T-helper 9 cell (primary cell): Measurements from ENCODE around the gene SLC34A3.

Experiments used
- DNase-seq: peaks from one replicate; pipeline ENCODE4 v3.0.0-alpha.2; 2020
- total RNA-seq, 2 donors: gene quantifications; one replicate each; lab custom pipeline; 2026; lab: John Stamatoyannopoulos, UW

Gene SLC34A3
- total RNA-seq, result 0 to 0.07 reads per million in 2 donors

DNA sequence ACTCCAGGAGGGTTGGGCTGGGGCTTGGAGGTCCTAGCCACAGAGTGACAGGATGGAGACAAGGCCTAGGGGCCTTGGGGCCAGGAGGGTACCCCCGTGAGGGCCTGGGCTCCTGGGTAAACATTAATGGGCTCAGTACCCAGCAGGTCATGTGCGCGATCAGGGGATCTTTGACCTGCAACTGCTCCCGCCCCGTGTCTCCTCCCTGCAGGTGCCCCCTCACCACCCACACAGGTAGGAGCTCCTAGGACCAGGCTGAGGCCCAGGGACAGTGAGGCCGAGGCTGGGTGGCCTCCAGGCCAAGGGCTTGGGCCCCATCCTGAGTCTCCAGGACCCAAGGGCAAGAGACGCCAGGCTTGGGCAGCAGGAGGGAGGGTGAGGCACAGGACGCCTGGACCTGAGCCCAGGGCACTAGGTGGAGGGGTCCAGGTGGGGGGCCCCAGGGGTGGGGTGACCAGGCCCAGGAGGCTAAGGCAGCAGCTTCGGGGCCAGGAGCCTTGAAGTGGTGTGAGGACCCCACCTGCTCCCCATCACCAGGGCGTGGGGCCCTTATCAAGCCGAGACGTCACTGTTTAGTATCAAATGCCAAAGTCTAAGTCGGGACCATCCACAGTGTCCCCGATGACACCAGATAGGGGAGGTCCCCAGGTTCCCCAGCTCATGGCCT, at the start of gene SLC34A3:
Gene SLC34A3, plus strand, starts transcription at position 197 of the 667 bp plus-strand sequence. CDS start 802 bp downstream, outside the sequence.
- DNase-seq, result no peak

GRCh38 chr9:137181680-137182079, 49.0 kb upstream of the SLC34A3 start:
- DNase-seq, result no peak

DNA sequence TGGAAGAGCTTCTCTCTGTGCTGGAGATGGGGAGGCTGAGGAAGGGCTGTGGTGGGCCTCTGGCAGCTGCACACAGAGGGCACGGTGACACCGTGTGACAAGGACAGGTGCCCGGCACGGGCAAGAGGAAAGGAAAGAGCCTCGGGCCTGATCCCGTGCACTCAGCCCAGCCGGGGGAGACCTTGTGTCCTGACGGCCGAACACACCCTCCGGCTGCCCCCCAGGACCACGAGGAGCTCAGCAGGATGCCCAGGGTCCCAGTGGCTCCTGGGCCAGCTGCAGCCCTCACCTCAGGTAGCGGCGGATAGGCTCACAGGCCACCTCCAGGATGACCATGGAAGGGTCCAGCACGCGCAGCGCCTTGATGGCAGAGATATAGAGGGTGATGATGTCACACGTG, 47.9 kb upstream of the SLC34A3 start:
- DNase-seq, result no peak

- no peak for DNase-seq
Measured at GRCh38 chr9:137183980-137184595, 46.6 kb upstream of the SLC34A3 start.

GRCh38 chr9:137184881-137185660, 45.6 kb upstream of the SLC34A3 start:
- no peak for DNase-seq

GRCh38 chr9:137185921-137186320, 44.8 kb upstream of the SLC34A3 start:
- DNase-seq, result no peak

DNA sequence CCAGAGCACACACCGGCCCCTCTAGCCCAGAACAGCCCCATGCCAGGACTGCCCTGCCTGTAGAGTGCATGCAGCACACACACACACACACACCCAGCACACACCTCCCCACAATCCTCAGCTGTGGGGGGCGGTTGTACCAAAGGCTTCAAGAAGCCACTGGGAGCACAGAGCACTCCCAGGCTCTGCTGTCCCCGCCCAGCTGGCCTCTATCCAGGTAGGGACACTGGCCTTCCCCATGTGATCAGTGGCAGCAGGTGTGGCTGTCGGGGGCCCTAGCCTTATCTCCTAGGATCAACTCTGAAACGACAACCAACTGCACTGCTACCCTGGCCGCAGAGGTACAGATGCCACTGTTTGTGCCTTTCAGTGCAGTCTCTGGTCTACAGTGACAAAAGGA, 44.3 kb upstream of the SLC34A3 start:
- DNase-seq, result no peak

- DNase-seq, result no peak
Measured at GRCh38 chr9:137187386-137187785, 43.3 kb upstream of the SLC34A3 start.

DNA sequence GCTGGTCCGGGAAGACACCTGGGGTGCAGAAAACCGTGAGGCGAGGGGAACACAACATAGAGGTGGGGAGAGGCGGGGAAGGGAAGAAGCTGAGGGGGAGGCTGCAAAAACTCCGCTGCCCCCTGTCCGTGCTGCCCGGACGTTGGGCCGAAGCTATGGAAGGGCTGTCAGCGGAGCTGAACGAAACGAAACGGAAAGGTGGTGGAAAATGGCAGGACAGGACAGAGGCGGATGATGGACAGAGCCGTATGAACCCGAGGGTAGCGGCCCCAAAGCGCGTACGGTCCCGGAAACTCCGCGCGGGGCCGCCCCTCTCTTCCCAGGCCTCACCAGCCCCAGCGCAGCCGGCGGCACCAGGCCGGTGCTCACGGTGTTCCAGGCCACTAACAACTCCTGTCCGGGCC, 42.6 kb upstream of the SLC34A3 start:
- no peak for DNase-seq

DNA sequence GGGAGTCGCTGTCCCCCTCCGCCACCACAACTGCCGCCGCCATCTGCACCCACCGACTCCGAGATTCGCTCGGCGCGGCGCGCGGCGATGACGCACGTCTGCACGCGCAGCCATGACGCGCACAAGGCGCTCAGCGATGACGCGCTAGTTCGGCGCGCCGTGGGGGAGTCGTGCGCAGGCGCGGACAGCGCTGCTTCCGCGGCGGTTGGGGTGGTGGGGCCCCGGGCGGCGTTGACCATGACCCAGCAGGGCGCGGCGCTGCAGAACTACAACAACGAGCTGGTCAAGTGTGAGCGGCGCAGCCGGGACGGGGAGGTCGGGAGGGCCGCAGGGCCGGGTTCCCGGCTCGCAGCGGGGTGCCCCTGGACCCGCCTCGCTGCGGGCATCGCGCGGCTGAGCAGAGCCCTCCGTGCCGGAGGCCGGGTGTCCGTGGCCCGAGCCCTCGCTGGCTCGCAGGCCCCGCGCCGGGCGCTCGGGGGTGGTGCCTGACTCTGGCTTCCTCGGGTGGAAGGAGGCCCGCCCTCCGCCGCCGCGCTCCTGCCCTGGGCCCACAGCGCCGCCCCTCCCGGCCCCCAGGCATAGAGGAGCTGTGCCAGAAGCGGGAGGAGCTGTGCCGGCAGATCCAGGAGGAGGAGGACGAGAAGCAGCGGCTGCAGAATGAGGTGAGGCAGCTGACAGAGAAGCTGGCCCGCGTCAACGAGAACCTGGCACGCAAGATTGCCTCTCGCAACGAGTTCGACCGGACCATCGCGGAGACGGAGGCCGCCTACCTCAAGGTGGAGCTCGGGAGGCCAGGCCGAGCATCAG, 42.0 kb upstream of the SLC34A3 start, which contains the start of the genes ANAPC2 and SSNA1:
Gene ANAPC2, minus strand, starts transcription at position 71 of the 807 bp plus-strand sequence. Its CDS starts 28 bp downstream, at position 43.
Gene SSNA1, plus strand, starts transcription at position 187 of the 807 bp plus-strand sequence. Its CDS starts 51 bp downstream, at position 238.
- peak; percentile 94 for DNase-seq

GRCh38 chr9:137189297-137190295, 41.1 kb upstream of the SLC34A3 start:
- no peak for DNase-seq

DNA sequence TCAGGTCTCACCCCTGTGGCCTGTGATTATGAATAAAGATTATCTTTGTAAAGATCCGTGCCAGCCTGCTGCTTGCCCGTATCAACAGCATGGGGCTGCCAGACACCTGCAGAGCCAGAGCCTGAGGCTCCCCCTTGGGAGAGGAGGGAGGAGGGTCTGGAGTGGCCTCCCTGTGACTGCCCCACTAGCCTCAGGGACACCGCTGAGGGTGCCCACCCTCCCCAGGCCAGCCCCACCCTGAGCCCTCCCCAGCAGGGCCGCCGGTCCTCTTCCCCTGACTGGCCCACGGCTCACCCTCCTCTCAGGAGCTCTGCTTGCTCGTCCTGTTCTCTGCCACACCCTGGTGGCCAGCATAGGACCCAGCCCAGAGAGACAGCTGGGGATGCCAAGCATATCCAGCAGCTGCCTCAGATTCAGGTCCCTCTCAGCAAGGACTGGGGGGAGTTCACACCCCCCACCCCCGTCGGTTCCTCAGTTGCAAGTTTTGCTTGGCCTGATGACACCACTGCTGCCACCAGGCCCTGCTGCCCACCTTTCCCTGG, 40.3 kb upstream of the SLC34A3 start:
- DNase-seq, result no peak

GRCh38 chr9:137191245-137191644, 39.5 kb upstream of the SLC34A3 start:
- no peak for DNase-seq

GRCh38 chr9:137191691-137192447, 38.8 kb upstream of the SLC34A3 start:
- no peak for DNase-seq

DNA sequence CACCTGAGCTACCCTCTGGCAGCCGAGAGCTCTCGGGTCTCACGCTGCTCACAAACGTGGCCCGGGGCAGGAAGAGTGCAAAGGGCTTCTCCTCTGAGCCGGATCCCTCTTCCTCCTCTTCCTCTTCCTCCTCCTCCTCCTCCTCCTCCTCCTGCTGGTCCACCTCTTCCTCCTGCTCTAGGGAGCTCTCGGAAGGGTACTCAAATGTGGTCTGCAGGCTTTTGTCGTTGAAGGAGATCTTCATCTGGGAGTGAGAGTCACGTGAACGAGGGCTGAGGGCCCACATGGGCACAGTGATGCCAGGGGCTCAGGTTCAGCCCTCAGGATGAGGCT, 38.3 kb upstream of the SLC34A3 start:
- DNase-seq, result no peak

DNA sequence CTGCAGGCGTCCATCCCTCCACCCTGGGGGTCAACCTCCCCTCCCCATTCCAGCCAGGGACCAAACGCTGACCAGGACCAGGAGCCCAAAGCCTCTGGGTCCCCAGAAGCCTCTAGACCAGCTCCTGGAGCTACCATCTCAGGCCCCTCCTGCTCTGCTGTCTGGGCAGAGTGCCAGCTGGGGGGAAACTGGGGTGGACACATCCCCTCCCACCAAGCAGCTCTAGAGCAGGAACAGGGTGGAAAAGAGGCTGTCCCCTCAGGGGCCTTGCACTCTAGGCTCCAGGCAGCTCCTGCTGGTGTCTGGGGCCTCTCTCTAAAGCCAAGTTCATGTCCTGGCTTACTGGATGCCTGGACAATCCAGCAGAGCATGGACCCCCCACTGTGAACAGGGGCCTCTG, 37.8 kb upstream of the SLC34A3 start:
- no peak for DNase-seq

- DNase-seq, result no peak
Measured at GRCh38 chr9:137193771-137194170, 36.9 kb upstream of the SLC34A3 start.

DNA sequence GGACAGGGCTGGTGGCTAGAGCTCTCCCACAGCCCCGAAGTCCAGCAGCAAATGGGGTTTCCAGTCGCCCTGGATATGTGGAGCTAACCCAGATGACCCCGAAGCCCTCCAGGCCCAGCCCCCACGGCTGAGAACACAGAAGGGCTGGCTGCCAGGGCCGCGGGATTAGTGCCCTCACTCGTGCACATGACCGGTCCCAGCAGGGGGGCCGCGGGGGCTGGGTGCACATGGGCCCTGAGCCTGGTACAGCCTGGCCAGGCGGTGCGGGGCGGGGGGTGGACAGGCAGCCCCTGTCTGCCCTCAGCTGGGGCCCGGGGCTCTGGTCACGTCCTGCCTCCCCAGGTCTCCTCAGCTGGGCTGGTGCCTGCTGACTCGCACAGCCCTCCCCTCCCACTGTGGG, 36.3 kb upstream of the SLC34A3 start:
- no peak for DNase-seq

GRCh38 chr9:137194909-137195308, 35.8 kb upstream of the SLC34A3 start:
- DNase-seq, result no peak

DNA sequence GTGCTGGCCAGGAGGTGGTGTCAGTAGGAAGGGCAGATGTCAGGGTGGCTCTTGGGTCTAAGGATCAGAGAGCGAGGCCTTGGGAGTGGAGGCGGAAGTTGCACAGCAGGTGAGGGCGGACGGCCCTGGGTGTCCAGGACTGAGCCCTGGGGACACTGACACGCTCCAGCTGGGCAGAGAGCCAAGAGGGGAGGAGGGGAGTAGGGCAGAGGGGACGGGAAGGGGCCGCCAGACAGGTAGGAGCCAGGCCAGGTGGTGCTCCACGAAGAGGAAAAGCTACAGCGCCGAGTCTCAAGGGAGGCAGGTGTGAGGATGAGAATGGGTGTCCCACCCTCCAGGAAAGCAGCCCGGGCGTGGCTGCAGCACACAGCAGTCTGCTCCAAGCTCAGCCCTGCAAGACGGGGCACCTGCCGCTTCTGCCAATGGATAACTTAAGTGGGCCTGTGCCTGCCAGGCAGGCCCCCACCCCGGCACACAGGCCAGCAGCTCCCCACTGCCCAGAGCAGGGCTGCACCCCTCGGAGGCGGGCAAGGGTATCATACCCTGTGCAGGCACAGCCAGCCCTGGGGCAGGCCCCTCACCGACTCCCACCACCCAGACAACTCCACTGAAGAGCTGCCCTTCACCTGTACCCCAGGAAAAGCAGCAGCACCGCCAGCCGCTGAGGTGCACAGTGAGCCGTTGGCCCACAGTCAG, 35.0 kb upstream of the SLC34A3 start:
- no peak for DNase-seq
